Jurkat, Clone E6-1 (cell line): ENCODE data around the gene IRAK4. TPM values are rescaled to one million over a fixed set of nuclear protein-coding genes. Genes with fewer than 3 reads are reported as not detected.
"Not testable (repeated sequence)": the region's sequence is repeated elsewhere in the genome, so short reads cannot be mapped to it uniquely, and the experiment has no call there.

ENCODE experiments used
- DNase-seq: peaks from one replicate; pipeline ENCODE4 v3.0.0-alpha.2; 2011; ENCODE audit warnings: low read depth, low spot score
- H3K4me3 ChIP-seq: 2 replicates; pipeline ENCODE4 v1.5.1; 2011; ENCODE audit warnings: mild to moderate bottlenecking, low read length, control low read depth, moderate library complexity
- polyA plus RNA-seq: library from polyadenylated mRNA; unstranded; fragments of >200 nt; gene quantifications from one replicate; pipeline ENCODE4 v1.2.1, GENCODE V29; 2012; ENCODE audit warnings: missing spikeins; ENCODE audit not compliant: insufficient read length, insufficient read depth

Gene IRAK4
- polyA plus RNA-seq = 16.6 TPM

GRCh38 chr12:43758728-43759563 lies at the start of gene IRAK4, which contains the start of gene PUS7L:
Gene IRAK4 (plus strand): TSS chr12:43758951. CDS start chr12:43768112, 9,161 bp downstream.
Gene PUS7L (minus strand): TSS chr12:43758790. CDS start chr12:43755245, 3,545 bp downstream.
- H3K4me3 ChIP-seq = peak within 1 kb of the TSS; percentile 80
- DNase-seq = peak; percentile 96

- H3K4me3 ChIP-seq = no peak overlapping the region
- no peak for DNase-seq
Observed at GRCh38 chr12:43711348-43711747, 47.4 kb upstream of the IRAK4 start.

- H3K4me3 ChIP-seq = no peak overlapping the region
- no peak for DNase-seq
Observed at GRCh38 chr12:43722621-43723020, 36.1 kb upstream of the IRAK4 start.

DNA sequence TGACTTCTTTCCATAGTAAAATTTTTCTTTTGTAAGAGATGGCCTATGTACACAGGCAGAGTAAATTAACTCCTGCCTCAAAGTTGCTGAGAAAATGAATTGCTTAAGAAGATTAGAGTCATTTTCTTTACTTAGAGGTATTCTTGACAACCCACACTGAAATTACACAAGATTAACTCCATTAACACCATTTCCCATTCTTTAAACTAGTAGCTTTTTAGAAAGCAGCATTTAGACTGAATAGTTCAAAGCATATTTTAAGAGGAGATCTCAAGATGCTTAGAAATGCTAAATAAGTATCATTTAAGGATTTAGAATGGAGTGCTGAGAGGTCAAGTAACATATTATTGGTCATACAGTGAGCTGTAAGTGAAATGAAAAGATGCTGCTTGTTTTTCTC lies 35.6 kb upstream of the IRAK4 start:
- DNase-seq = no peak
- H3K4me3 ChIP-seq = no peak overlapping the region

- H3K4me3 ChIP-seq = no peak overlapping the region
- DNase-seq = no peak
Observed at GRCh38 chr12:43728117-43728516, 30.6 kb upstream of the IRAK4 start.

DNA sequence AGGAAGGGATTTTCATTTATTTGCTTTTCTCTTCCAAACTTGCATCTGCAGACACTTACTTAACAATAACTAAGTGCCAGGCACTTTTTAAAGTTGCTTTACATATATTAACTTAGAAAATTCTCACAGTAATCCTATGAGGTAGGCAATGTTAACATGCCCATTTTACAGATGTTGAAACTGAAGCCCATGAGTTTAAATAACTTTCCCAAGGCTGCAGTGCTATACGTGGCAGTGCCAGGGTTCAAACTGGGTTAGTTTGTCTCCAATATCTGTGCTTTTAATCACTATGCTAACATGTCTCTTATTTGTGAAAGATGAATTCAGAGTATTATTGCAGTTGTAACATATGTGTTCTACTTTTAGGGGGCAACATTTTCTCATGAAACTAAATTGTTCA lies 30.1 kb upstream of the IRAK4 start:
- no peak overlapping the region for H3K4me3 ChIP-seq
- DNase-seq = no peak

DNA sequence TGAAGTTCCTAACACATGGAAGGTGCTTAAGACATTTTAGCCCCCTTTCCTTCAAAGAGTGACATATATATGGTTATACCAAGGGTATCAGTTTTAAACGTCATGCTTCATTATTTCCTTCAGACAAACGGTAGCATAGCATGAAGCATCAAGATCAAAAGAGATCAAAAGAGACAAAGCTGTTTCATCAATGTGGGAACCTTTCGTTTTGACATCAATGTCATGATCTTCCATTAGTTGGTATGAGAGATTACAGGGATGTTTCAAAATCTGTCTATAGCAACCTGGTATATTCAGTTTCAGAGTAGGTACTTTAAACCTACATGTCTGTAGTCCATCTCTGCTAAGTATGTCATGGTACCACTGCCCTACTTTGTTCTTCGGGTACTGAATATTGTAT lies 28.5 kb upstream of the IRAK4 start:
- peak; percentile 73 for DNase-seq
- H3K4me3 ChIP-seq = no peak overlapping the region

DNA sequence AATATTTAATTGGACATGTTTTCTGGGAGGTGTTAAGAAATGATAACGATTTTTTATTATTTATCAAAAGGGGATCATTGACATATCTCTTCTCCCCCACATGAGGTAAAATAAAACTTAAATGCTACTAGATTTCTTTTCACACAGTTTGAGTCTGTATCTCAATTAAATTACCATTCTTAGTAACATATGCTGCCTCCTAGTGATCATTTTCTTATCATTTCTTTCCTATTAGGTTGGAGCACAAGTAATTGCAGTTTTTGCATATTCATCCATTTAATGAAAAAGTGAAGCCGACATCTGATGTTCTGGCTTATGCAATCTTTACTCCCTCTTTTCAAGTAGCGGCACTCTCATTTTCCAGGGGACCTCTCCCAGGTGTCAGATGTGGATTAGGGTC lies 25.1 kb upstream of the IRAK4 start:
- no peak for DNase-seq

DNA sequence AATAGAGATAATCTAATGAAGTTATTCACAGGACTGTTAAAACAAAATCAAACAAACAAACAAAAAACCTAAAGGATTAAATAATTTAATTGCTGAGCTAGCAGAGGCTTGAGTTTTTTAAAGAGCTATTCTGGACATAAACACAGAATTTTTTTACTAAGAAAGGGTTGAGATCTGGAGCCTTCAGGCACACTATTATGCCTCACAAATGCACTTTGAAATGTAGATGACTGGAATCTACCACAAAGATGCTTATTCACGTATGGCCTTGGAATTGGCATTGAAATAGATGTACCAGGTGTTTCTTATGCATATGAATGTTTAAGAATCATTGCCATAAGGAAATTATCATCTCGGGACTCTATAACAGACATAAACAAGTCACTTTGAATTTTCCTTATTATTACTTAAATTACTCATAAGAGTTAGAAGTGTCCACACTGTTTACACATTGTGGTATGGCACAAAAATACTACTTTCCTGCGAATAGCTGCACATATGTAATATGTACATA lies 21.8 kb upstream of the IRAK4 start:
- no peak overlapping the region for H3K4me3 ChIP-seq
- DNase-seq = no peak

More for the DNA sequence above, 25.1 kb upstream of the IRAK4 start:
- no peak overlapping the region for H3K4me3 ChIP-seq

GRCh38 chr12:43737646-43738045 lies 21.1 kb upstream of the IRAK4 start:
- no peak for DNase-seq
- H3K4me3 ChIP-seq = no peak overlapping the region

DNA sequence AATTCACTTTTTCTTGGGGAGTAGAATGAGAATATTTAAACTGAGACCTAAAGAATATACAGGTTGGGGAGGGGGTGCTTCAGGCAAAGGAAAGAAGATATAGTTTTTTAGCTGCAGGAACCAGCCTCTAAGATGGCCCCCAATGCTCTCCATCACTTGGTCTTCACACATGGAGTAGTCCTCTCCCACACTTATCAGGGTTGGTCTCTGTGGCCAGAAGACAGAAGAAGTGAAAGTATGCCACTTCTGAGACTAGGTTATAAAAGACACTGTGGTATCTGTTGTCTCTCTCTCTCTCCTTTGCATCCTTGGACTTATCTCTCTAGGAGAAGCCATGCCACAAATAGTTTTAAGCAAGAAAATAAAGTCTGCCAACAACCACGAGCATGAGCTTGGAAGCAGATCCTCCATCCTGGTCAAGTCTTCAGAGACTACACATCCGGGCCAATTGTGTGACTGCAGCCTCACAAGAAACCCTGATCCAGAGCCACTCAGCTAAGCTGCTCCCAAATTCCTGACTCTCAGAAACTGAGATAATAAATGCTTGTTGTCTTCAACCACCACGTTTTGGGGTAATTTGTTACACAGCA lies 18.1 kb upstream of the IRAK4 start:
- no peak overlapping the region for H3K4me3 ChIP-seq
- DNase-seq = no peak

- H3K4me3 ChIP-seq = no peak overlapping the region
- no peak for DNase-seq
Observed at GRCh38 chr12:43742106-43742505, 16.6 kb upstream of the IRAK4 start.

GRCh38 chr12:43744826-43745225 lies 13.9 kb upstream of the IRAK4 start:
- no peak overlapping the region for H3K4me3 ChIP-seq
- no peak for DNase-seq

- no peak overlapping the region for H3K4me3 ChIP-seq
- no peak for DNase-seq
Observed at GRCh38 chr12:43749016-43749415, 9.7 kb upstream of the IRAK4 start.

DNA sequence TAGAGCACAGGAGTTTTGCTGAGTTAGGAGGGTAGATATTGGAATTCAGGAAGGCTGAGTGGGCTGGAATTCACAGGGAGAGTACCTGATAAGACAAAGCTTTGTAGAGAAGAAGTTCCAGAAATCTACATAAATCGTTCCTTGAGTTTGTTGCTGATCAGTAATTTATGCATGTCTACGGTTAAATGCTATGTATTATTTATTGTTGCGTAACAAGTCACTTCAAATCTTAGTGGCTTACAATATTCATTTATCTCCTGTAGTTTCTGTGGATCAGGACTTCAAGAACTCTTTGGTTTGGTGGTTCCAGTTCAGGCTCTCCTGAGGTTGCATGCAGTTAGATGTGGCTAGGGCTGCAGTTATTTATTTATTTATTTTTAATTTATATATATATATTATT lies 7.9 kb upstream of the IRAK4 start:
- H3K4me3 ChIP-seq = no peak overlapping the region
- DNase-seq = no peak

DNA sequence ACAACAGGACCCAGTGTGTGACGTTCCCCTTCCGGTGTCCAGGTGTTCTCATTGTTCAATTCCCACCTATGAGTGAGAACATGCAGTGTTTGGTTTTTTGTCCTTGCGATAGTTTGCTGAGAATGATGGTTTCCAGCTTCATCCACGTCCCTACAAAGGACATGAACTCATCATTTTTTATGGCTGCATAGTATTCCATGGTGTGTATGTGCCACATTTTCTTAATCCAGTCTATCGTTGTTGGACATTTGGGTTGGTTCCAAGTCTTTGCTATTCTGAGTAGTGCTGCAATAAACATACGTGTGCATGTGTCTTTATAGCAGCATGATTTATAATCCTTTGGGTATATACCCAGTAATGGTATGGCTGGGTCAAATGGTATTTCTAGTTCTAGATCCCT lies 7.4 kb upstream of the IRAK4 start:
- DNase-seq, H3K4me3 ChIP-seq: not testable (repeated sequence)

- no peak overlapping the region for H3K4me3 ChIP-seq
- DNase-seq = no peak
Observed at GRCh38 chr12:43754015-43754414, 4.7 kb upstream of the IRAK4 start.

- DNase-seq = peak; percentile 8
Observed at GRCh38 chr12:43758247-43758727, 464 bp upstream of the IRAK4 start.

DNA sequence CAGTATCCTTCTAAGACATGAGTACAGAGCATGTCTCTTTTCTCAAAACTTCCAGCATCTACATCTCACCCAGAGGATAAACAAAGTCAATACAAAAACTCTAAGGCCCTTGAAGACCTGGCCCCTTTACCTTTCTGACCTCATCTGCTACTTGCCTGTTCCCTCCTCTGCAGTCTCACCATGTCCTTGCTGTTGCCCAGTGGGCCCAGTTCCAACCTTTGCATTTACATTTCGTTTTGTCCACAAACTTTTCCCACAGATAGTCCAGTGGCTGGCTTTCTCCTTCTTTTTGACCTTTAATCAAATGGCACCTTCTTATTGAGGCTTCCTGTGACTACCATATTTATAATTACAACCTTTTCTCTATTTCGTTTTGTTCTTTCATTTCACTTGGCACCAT lies 1.6 kb downstream of the IRAK4 start:
- no peak for DNase-seq
- H3K4me3 ChIP-seq = peak overlapping the region; percentile 80; the same call in 1 of the 2 replicates

More at GRCh38 chr12:43758247-43758727, 464 bp upstream of the IRAK4 start:
- peak overlapping the region; percentile 80 for H3K4me3 ChIP-seq

- no peak for DNase-seq
- H3K4me3 ChIP-seq = no peak overlapping the region
Observed at GRCh38 chr12:43761500-43761899, 2.7 kb downstream of the IRAK4 start.
